NT2/D1 (cell line): ENCODE measurements around the gene EID2B.

ENCODE experiments used
- DNase-seq: peaks from one replicate; pipeline ENCODE4 v3.0.0-alpha.2; 2011; ENCODE audit warnings: low read depth, low spot score
- H3K27me3 ChIP-seq: 2 replicates; pipeline ENCODE4 v1.6.0; 2011; ENCODE audit warnings: mild to moderate bottlenecking; ENCODE audit not compliant: insufficient read length, insufficient read depth
- H3K36me3 ChIP-seq: 2 replicates; pipeline ENCODE4 v1.6.1; 2011; ENCODE audit warnings: mild to moderate bottlenecking, low read length, mixed read lengths; ENCODE audit not compliant: insufficient read depth, insufficient read length
- H3K4me1 ChIP-seq: 2 replicates; pipeline ENCODE4 v1.5.1; 2011; ENCODE audit not compliant: insufficient read depth, insufficient read length
- H3K4me3 ChIP-seq: 2 replicates; pipeline ENCODE4 v1.5.1; 2011; ENCODE audit warnings: low read depth; ENCODE audit not compliant: insufficient read length
- H3K9ac ChIP-seq: 2 replicates; pipeline ENCODE4 v1.6.0; 2011; ENCODE audit warnings: low read depth; ENCODE audit not compliant: insufficient read length
- H3K9me3 ChIP-seq: 2 replicates; pipeline ENCODE4 v1.5.1; 2011; ENCODE audit warnings: mild to moderate bottlenecking, low read length; ENCODE audit not compliant: insufficient read depth
- SUZ12 ChIP-seq: IDR thresholded peaks from 2 replicates; pipeline ENCODE4 v1.6.1; 2011; ENCODE audit not compliant: insufficient read length, insufficient read depth; ENCODE audit errors: extremely low read depth
- YY1 ChIP-seq: IDR thresholded peaks from 2 replicates; pipeline ENCODE4 v1.6.1; 2011; ENCODE audit not compliant: insufficient read length, insufficient read depth
- ZNF274 ChIP-seq: IDR thresholded peaks from 2 replicates; pipeline ENCODE4 v1.6.1; 2011; ENCODE audit warnings: mild to moderate bottlenecking, low read depth, low read length

Gene EID2B

GRCh38 chr19:39532233-39533002, at the start of gene EID2B:
EID2B (minus strand) TSS chr19:39532852; CDS start chr19:39532802, 50 bp downstream.
- peaks cover 5% of the 10 kb centered on the region; the same call in 1 of the 2 replicates for H3K9me3 ChIP-seq

GRCh38 chr19:39582442-39582841, 49.8 kb upstream of the EID2B start:
- Histone ChIP-seq H3K4me1 (no peaks in the 10 kb centered on the region), H3K4me3 (no peak overlapping the region), H3K9me3 (no peaks in the 10 kb centered on the region), H3K9ac (no peak overlapping the region), H3K36me3 (no peaks in the 10 kb centered on the region), H3K27me3 (peaks cover 69% of the 10 kb centered on the region)
- no peak for TF ChIP-seq ZNF274
- TF ChIP-seq SUZ12 = no peak
- TF ChIP-seq YY1 = no peak
- no peak for DNase-seq

More at GRCh38 chr19:39532233-39533002, at the start of gene EID2B:
- peak; percentile 91 for DNase-seq
- H3K4me3 ChIP-seq = peak within 1 kb of the TSS; percentile 79
- no peak for TF ChIP-seq ZNF274
- TF ChIP-seq SUZ12 = no peak
- TF ChIP-seq YY1 = no peak
- no peaks in the 10 kb centered on the region for H3K4me1 ChIP-seq
- peak within 1 kb of the TSS; percentile 79 for H3K9ac ChIP-seq
- peaks cover 6% of the 10 kb centered on the region for H3K36me3 ChIP-seq
- no peaks in the 10 kb centered on the region for H3K27me3 ChIP-seq

- H3K9ac ChIP-seq = no peak overlapping the region
- peaks cover 52% of the 10 kb centered on the region for H3K27me3 ChIP-seq
- H3K36me3 ChIP-seq = no peaks in the 10 kb centered on the region
- H3K4me3 ChIP-seq = no peak overlapping the region
- no peak for DNase-seq
- H3K9me3 ChIP-seq = no peaks in the 10 kb centered on the region
- H3K4me1 ChIP-seq = no peaks in the 10 kb centered on the region
- TF ChIP-seq ZNF274 (no peak), YY1 (no peak), SUZ12 (no peak)
Measured at GRCh38 chr19:39568604-39569003, 36.0 kb upstream of the EID2B start.

- H3K4me1 ChIP-seq = no peaks in the 10 kb centered on the region
- DNase-seq = no peak
- no peaks in the 10 kb centered on the region for H3K36me3 ChIP-seq
- H3K9ac ChIP-seq = no peak overlapping the region
- no peak overlapping the region for H3K4me3 ChIP-seq
- TF ChIP-seq SUZ12 = no peak
- TF ChIP-seq ZNF274 = no peak
- no peak for TF ChIP-seq YY1
- H3K9me3 ChIP-seq = no peaks in the 10 kb centered on the region
- peaks cover 33% of the 10 kb centered on the region for H3K27me3 ChIP-seq
Measured at GRCh38 chr19:39566064-39566463, 33.4 kb upstream of the EID2B start.

GRCh38 chr19:39563408-39563807, 30.8 kb upstream of the EID2B start:
- Histone ChIP-seq H3K9ac (no peak overlapping the region), H3K9me3 (no peaks in the 10 kb centered on the region), H3K36me3 (no peaks in the 10 kb centered on the region), H3K4me3 (no peak overlapping the region), H3K4me1 (no peaks in the 10 kb centered on the region), H3K27me3 (peaks cover 9% of the 10 kb centered on the region)
- no peak for TF ChIP-seq ZNF274
- TF ChIP-seq YY1 = no peak
- TF ChIP-seq SUZ12 = no peak
- no peak for DNase-seq

GRCh38 chr19:39558624-39559117, 26.0 kb upstream of the EID2B start:
- Histone ChIP-seq H3K9ac (no peak overlapping the region), H3K4me3 (no peak overlapping the region), H3K9me3 (no peaks in the 10 kb centered on the region), H3K27me3 (no peaks in the 10 kb centered on the region), H3K4me1 (no peaks in the 10 kb centered on the region), H3K36me3 (no peaks in the 10 kb centered on the region)
- TF ChIP-seq SUZ12 = no peak
- no peak for TF ChIP-seq YY1
- TF ChIP-seq ZNF274 = no peak
- no peak for DNase-seq

GRCh38 chr19:39557811-39558623, 25.4 kb upstream of the EID2B start:
- peaks cover under 1% of the 10 kb centered on the region for H3K27me3 ChIP-seq
- H3K9me3 ChIP-seq = no peaks in the 10 kb centered on the region
- H3K4me3 ChIP-seq = no peak overlapping the region
- TF ChIP-seq ZNF274 (no peak), SUZ12 (no peak), YY1 (no peak)
- no peak overlapping the region for H3K9ac ChIP-seq
- H3K4me1 ChIP-seq = no peaks in the 10 kb centered on the region
- no peak for DNase-seq
- H3K36me3 ChIP-seq = no peaks in the 10 kb centered on the region
